ENCODE measurements around the gene UBQLN1.
"Not testable (repeated sequence)": the region's sequence is repeated elsewhere in the genome, so short reads cannot be mapped to it uniquely, and the experiment has no call there.

Gene UBQLN1

GRCh38 chr9:83629433-83630104 is 78.2 kb downstream of the UBQLN1 start:
- no peak for DNase-seq

DNA sequence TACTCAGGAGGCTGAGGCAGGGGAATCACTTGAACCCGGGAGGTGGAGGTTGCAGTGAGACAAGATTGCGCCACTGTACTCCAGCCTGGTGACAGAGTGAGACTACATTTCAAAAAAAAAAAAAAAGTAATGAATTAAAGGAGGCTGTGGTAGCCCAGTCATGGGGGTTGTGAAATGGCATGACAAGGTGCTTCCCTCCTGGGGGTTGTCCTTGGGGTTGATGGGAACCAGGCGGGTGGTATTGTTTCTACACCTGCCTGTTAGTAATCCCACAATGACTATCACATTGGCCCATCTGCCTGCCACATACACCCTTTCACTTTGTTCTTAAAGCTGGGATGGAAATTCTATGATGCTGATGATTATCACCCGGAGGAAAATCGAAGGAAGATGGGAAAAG is 79.2 kb downstream of the UBQLN1 start:
- DNase-seq: no peak

GRCh38 chr9:83625178-83625577 is 82.6 kb downstream of the UBQLN1 start:
- DNase-seq: no peak

GRCh38 chr9:83623679-83624076 is 84.1 kb downstream of the UBQLN1 start:
- DNase-seq: no peak

GRCh38 chr9:83622939-83623678 is 84.6 kb downstream of the UBQLN1 start, which contains the start of gene IDNK:
TSS of gene IDNK (plus strand) at chr9:83623143. CDS start at chr9:83623172, 29 bp downstream.
- DNase-seq: peak in 1 of 2 experiments; percentile 44

- peak; percentile 35 to 54 for DNase-seq
Observed at GRCh38 chr9:83622433-83622938, 85.3 kb downstream of the UBQLN1 start.

DNA sequence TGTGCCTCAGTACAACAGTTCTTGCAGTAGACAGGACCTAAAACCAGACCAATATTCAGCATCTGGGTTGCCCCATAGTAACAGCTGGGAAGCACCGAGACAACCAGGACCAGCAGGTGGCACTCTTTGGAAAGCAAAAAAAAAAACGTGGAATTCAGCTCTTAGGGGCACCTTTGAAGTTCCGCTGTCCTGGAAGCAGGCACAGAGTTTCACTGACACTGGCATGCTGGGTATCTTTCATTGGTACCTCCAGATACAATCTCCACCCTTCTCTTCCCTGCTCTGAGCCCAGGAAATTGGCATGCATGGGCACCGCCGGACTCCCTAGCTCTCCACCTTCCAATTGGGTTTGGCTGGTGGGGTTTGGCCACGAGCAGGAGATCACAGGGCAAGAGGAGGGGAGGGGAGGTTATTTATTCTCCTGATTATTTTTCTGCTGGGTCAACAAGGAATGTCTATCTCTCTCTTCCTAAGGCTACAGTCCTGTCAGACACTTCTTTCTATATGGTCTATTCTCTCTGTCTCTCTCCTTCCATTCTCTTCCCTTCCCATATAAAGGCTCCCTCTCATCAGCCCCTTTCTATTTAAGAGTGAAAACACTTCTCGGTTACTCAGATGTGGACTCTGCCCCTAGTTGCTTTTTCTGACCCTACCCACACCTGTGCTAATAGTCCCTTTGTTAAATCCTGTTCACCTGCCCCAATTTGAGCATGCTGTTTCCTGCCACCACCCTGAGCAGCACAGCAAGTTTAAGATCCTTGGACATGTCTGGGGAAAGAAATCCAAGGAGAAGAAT is 86.7 kb downstream of the UBQLN1 start:
- DNase-seq: peak in 1 of 2 experiments; percentile 14

DNA sequence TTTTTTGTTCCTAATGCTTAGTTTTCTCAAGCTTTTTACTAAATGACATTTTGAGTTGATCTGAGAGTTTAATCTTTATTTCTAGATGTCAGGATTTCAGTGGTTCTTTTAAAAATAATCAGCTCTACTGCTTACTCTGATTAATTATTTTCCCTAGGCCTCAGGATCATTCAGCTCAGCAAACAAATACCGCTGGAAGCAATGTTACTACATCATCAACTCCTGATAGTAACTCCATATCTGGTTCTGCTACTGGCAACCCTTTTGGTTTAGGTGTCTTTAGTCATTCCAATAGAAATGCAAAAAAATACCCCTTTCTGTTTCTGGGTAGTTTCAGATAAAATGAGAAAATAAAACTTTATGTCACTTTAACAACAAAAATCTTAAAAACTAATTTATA is 90.5 kb downstream of the UBQLN1 start:
- no peak for DNase-seq

- not testable (repeated sequence) for DNase-seq
Observed at GRCh38 chr9:83613298-83613697, 94.5 kb downstream of the UBQLN1 start.

Data from SHP77 (cell line).